Activated T-cell treated with anti-CD3 and anti-CD28 coated beads, Interleukin-2, amount 50 U/mL, for 72 hours (primary cell): Measurements from ENCODE around the gene TEPSIN. TPM values are rescaled to one million over a fixed set of nuclear protein-coding genes. Genes with fewer than 3 reads are reported as not detected.

Experiments used
- ATAC-seq, 2 donors: fragments of 150-1000 bp; cut with Tn5 transposase; replicated peaks in 1 of 2; 2 replicates each; pipeline ENCODE4 v1.10.0; 2021; ENCODE audit warnings: moderate library complexity in 2 of 2, mild to moderate bottlenecking in 1 of 2
- DNase-seq, 2 donors: peaks; one replicate each; pipeline ENCODE4 v3.0.0; 2021 to 2022; ENCODE audit warnings: mixed read lengths in 1 of 2
- H3K27ac Mint-ChIP-seq: one replicate; pipeline ENCODE4 v1.8.0; 2022; ENCODE audit warnings: mild to moderate bottlenecking, moderate library complexity, mixed read lengths
- H3K27me3 Mint-ChIP-seq: one replicate; pipeline ENCODE4 v1.8.0; 2022; ENCODE audit warnings: low read depth, mixed read lengths
- H3K36me3 Mint-ChIP-seq, 2 donors: one replicate each; pipeline ENCODE4 v1.8.0; 2022; ENCODE audit warnings: mixed read lengths in 2 of 2, mild to moderate bottlenecking in 1 of 2; ENCODE audit not compliant: insufficient read depth in 2 of 2
- H3K4me1 Mint-ChIP-seq: one replicate; pipeline ENCODE4 v1.8.0; 2022; ENCODE audit warnings: low read depth, mixed read lengths
- H3K4me3 Mint-ChIP-seq, 2 donors: one replicate each; pipeline ENCODE4 v1.8.0; 2022; ENCODE audit warnings: mild to moderate bottlenecking in 2 of 2, mixed read lengths in 2 of 2, moderate library complexity in 2 of 2
- H3K9me3 Mint-ChIP-seq, 2 donors: one replicate each; pipeline ENCODE4 v1.8.0; 2022; ENCODE audit warnings: mixed read lengths in 2 of 2
- total RNA-seq, 2 donors: library from RNA; stranded (reverse); gene quantifications; one replicate each; pipeline ENCODE4 v1.2.3, GENCODE V29; 2022

TEPSIN gene
- total RNA-seq, 2 donors from 2014 or later = 39.1 to 55.0 TPM

DNA sequence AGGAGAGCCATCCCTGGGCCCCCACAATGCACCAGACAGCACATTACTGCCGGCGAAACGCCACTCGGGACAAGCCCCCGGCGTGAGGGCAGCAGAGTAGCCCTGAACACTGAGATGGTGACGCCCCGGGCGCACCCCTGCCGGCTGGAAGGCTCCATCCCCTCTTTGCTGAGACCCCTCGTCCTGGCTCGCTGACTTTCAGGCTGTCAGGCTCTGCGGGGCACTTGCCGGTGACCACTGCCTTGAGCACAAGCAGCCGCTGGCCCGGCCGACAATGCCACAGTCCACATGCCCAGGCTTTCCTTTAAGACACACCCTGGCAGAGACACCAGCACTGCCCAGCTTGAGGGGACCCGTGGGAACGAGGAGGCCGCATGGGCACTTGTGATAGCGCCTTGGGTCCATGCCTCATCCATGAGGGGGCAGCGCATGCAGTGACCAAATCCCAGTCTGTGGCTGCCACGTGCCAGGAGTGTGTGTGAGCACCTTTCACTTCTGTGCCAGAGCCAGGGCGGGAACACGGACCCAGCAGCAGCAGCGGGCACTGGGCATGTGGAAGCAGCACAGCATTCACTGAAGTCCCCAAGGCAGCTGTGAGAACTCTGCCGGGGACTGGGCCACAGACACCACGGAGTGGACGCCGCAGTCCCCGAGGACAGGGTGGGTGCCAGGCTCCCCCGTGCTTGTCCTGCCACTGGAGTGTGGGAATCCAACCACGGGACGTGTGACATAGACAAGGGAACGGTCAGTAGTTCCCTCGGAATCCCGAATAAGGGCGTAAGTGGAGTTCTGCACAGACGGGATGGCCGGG, 24.7 kb upstream of the TEPSIN start:
- peaks cover 2 to 4% of the 10 kb centered on the region in 2 donors for H3K36me3 Mint-ChIP-seq
- ATAC-seq (no peak), DNase-seq (no peak)
- no peak overlapping the region for H3K4me3 Mint-ChIP-seq
- no peaks in the 10 kb centered on the region for H3K27me3 Mint-ChIP-seq
- no peak overlapping the region for H3K27ac Mint-ChIP-seq
- no peaks in the 10 kb centered on the region for H3K9me3 Mint-ChIP-seq
- H3K4me1 Mint-ChIP-seq = no peaks in the 10 kb centered on the region

DNA sequence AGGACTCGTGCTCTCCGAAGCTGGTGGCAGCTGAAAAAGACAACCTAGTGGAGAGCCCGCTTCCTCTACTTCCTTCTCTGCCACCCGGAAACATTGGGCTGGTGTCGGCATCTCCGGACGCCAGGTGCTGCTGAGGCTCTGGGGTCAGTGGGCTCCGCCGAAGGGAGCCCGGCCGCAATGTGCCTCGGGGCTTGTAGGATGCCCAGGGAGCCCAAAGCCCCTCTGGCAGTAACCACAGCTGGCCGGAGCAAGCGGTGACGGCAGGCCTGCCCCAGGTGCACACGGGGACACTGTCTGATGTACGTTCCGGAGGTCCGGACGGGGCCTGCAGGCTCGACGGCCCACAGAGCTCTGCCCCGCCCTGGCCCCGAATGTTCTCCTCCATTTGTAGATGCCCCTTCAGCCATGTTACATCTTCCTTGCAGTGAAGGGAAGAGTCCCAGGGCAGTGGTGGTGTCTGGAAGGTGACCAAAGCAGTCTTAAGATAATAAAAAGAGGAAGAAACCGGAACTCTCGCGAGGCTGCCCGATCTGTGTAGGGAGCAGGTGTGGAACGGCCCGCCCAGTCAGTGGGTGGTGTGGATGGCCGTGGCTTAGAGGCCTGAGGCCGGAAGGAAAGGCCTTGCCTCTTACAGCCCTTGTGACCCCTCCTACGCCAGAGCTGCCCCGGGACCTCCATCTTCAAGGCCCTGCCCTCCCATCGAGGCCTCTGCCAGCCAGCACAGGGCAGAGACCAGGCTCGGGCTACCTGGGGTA, 22.9 kb upstream of the TEPSIN start:
- peaks cover 2 to 4% of the 10 kb centered on the region in 2 donors for H3K36me3 Mint-ChIP-seq
- H3K27ac Mint-ChIP-seq = no peak overlapping the region
- no peak overlapping the region for H3K4me3 Mint-ChIP-seq
- H3K9me3 Mint-ChIP-seq = no peaks in the 10 kb centered on the region
- no peaks in the 10 kb centered on the region for H3K27me3 Mint-ChIP-seq
- H3K4me1 Mint-ChIP-seq = no peaks in the 10 kb centered on the region
- no peak for DNase-seq
- ATAC-seq = no peak

DNA sequence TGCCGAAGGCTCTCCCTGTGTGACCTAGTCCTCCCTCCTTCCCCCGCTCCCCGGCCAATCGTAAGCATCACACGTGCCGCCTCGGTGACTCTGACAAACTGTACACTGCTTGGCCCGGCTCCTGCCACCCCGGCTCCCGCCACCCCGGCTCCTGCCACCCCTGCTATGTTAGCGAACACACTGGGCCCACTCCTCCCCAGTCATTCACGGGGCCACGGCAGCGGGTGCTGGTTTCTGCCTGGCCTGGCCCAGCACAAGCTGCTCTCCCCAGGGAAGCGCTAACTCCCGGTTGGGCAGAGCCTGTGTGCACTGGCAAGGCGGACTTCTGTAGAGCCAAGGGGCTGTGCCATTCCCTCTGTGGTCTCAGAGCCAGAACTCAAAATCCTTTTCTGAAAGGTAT, 22.2 kb upstream of the TEPSIN start:
- H3K27ac Mint-ChIP-seq = no peak overlapping the region
- H3K9me3 Mint-ChIP-seq = no peaks in the 10 kb centered on the region
- H3K4me1 Mint-ChIP-seq = no peaks in the 10 kb centered on the region
- H3K27me3 Mint-ChIP-seq = no peaks in the 10 kb centered on the region
- H3K36me3 Mint-ChIP-seq = peaks cover 2 to 4% of the 10 kb centered on the region in 2 donors
- H3K4me3 Mint-ChIP-seq = no peak overlapping the region
- no peak for DNase-seq
- no peak for ATAC-seq

DNA sequence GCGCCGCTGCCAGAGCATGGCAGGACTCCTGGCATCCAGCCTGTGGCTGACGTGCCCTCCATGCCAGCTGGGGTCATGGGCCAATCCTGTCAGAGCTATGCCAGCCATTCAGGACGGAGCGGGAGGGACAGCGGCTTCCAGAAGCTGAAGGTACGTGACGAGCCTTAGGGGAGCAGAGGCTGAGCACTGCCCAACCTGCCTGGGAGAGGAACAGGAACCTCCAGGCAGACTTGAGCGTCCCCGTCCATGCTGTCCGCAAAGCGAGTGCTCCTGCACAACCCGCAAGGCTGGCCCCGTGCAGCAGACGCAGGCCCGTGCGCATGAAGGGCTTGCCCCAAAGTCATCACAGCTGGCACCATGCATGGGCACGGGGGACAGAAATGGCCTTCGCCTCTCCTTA, 21.8 kb upstream of the TEPSIN start:
- H3K27ac Mint-ChIP-seq = no peak overlapping the region
- no peaks in the 10 kb centered on the region for H3K9me3 Mint-ChIP-seq
- peaks cover 2% of the 10 kb centered on the region in 2 donors for H3K36me3 Mint-ChIP-seq

DNA sequence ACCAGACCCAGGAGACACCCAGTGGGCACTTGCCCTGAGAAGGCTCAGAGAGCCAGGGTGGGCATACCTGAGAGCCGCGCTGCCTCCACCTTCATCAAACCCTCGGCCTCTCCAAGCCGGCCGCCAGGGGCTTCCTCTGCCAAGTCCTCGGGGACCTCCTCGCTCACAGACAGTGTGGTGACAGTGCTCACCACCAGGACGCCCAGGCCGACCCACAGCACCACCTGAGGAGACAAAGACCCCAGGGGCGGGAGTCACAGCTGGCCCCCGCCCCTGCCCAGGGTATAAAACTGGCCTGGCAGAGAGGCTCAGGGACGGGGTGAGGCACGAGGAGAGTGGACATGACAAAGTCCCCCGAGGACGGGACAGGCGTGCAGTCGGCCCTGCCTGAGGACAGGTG, 21.3 kb upstream of the TEPSIN start:
- Mint-ChIP-seq H3K4me1 (no peaks in the 10 kb centered on the region), H3K9me3 (no peaks in the 10 kb centered on the region), H3K27me3 (no peaks in the 10 kb centered on the region), H3K27ac (no peak overlapping the region), H3K36me3 (no peaks in the 10 kb centered on the region), H3K4me3 (no peak overlapping the region)
- ATAC-seq (no peak), DNase-seq (no peak)

More for the DNA sequence above, 21.8 kb upstream of the TEPSIN start:
- ATAC-seq (no peak), DNase-seq (no peak)
- Mint-ChIP-seq H3K27me3 (no peaks in the 10 kb centered on the region), H3K4me1 (no peaks in the 10 kb centered on the region), H3K4me3 (no peak overlapping the region)

DNA sequence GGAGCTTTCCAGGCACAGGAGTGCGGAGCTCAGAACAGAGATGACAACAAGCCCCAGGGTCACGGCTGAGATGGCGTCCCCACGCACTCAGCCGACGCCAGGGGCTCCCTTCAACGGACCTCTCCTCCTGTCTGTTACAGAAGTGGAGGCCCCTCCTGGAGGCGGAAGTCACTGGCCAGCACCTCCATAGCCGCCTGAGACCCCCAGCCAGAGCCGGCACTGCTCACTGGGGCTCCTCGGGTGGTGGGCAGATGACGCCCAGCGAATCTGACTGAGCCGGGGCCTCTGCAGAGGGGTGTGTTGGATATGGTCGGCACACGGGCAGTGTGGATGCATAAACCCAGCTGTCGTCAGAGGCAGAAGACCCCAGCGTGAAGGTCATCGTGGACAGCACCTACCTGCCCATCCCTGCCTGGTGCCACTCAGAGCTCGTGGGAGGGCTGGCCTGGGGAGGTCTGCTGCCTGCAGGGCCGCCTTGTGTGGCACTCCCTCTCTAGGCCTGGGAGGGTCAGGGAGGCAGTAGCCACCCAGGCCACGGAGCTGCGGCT, 20.3 kb upstream of the TEPSIN start:
- no peak for DNase-seq
- H3K9me3 Mint-ChIP-seq = no peaks in the 10 kb centered on the region
- ATAC-seq = no peak
- H3K4me1 Mint-ChIP-seq = no peaks in the 10 kb centered on the region
- no peaks in the 10 kb centered on the region for H3K36me3 Mint-ChIP-seq
- no peak overlapping the region for H3K4me3 Mint-ChIP-seq
- no peaks in the 10 kb centered on the region for H3K27me3 Mint-ChIP-seq
- H3K27ac Mint-ChIP-seq = no peak overlapping the region

DNA sequence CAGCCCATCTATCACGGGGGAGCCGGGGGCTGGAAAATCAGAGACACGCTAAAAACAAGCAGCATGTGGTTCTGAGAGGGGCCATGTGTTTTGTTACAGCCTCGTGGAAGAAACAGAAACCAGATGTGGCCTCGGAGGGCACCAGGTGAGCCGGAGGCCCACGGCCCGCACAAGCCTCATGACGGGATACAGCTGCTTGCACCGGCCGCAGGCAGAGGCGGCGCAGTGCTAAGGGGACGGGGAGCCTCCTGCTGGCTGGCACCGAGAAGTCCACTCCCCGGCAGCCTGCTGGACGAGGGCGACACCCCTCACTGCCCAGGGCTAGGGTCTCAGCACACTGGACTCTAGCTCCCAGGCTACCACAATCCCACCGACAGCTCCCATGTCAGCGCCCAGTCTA, 19.4 kb upstream of the TEPSIN start:
- Mint-ChIP-seq H3K36me3 (peaks cover under 1 to 5% of the 10 kb centered on the region in 2 donors), H3K9me3 (no peaks in the 10 kb centered on the region), H3K4me3 (no peak overlapping the region), H3K27me3 (no peaks in the 10 kb centered on the region), H3K27ac (no peak overlapping the region), H3K4me1 (peaks cover 5% of the 10 kb centered on the region)
- DNase-seq (no peak), ATAC-seq (no peak)

DNA sequence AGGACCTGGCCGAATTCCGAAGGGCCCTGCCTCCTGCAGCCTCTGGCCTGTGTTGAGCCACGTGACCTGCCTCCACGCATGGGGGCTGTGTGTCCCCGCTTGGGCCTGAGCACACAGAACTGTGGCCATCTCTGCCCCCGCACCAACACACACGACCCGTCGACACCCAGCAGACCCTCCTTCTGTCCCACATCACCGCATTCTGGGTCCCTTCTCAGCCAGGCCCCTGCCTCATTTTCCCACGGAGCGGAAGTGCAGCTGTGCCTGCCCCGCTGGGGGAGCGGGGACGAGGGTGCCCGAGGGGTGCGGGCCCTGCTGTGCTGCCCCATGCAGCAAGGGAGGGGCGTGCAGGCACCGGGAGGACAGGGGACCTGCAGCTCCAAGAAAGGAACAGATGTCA, 18.7 kb upstream of the TEPSIN start:
- H3K4me3 Mint-ChIP-seq = no peak overlapping the region
- peaks cover 8% of the 10 kb centered on the region for H3K4me1 Mint-ChIP-seq
- H3K27ac Mint-ChIP-seq = no peak overlapping the region
- DNase-seq (no peak), ATAC-seq (no peak)
- H3K36me3 Mint-ChIP-seq = peaks cover 2 to 6% of the 10 kb centered on the region in 2 donors
- no peaks in the 10 kb centered on the region for H3K27me3 Mint-ChIP-seq
- H3K9me3 Mint-ChIP-seq = no peaks in the 10 kb centered on the region

DNA sequence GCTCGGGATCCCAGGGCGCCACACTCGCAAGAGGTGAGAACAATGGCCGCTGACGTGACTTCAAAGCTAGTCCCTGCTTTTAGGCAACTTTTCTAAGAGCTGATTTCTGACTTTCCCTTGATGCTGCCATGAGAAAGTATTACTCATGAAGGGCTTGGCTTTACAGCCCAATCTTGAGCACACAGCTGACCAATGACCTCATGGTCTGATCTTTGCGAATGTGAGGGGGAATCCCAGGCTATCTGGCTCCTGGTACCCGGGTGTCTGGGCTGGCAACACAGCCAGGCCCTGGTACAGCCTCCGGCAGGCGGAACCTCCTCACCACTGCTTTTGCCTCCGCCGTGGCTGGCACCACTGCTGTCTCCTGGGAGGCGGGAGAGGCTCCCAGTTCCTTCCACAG, 17.8 kb upstream of the TEPSIN start:
- Mint-ChIP-seq H3K9me3 (no peaks in the 10 kb centered on the region), H3K36me3 (peaks cover 5 to 6% of the 10 kb centered on the region in 2 donors), H3K4me1 (peaks cover 8% of the 10 kb centered on the region), H3K27me3 (no peaks in the 10 kb centered on the region), H3K27ac (no peak overlapping the region), H3K4me3 (no peak overlapping the region)
- DNase-seq (no peak), ATAC-seq (no peak)

DNA sequence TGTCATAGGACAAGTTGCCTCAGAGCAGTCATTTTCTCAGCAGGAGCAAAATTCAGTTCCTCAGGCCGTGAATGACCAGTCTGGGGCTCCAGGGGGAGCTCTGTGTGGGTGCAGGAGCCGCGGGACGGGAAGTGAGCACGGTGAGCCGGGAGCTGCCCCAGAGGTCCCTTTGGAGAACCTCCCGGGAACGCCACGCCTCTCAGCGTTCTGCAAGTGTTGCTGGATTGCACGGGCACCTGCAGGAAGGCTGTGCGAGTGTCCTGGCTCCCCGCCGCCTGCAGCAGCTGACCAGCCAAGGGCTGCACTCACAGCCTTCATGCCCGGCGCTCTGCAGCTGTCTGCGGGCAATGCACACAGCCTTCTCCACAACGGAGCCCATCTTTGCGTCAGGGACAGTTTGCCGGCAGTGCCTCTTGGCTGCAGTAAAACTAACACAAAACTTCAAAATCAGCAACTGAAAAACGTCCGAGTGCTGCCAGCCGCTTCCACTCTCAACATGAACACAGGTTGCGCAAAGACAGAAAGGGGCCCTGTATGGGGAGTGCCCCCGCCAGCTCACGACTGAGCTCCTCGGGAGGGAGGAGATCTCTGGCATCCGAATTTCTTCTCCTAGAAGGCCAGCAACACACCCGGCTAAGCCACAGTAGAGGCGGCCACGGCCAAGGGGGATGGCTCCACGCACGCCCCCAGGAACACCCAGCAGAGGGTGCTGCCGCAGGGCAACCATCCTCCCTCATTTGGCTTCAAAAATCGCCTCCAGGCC, 16.3 kb upstream of the TEPSIN start:
- peaks cover 5 to 6% of the 10 kb centered on the region in 2 donors for H3K36me3 Mint-ChIP-seq
- peaks cover 8% of the 10 kb centered on the region for H3K4me1 Mint-ChIP-seq
- DNase-seq (no peak), ATAC-seq (no peak)
- no peaks in the 10 kb centered on the region for H3K27me3 Mint-ChIP-seq
- no peak overlapping the region for H3K4me3 Mint-ChIP-seq
- H3K9me3 Mint-ChIP-seq = no peaks in the 10 kb centered on the region
- H3K27ac Mint-ChIP-seq = no peak overlapping the region

DNA sequence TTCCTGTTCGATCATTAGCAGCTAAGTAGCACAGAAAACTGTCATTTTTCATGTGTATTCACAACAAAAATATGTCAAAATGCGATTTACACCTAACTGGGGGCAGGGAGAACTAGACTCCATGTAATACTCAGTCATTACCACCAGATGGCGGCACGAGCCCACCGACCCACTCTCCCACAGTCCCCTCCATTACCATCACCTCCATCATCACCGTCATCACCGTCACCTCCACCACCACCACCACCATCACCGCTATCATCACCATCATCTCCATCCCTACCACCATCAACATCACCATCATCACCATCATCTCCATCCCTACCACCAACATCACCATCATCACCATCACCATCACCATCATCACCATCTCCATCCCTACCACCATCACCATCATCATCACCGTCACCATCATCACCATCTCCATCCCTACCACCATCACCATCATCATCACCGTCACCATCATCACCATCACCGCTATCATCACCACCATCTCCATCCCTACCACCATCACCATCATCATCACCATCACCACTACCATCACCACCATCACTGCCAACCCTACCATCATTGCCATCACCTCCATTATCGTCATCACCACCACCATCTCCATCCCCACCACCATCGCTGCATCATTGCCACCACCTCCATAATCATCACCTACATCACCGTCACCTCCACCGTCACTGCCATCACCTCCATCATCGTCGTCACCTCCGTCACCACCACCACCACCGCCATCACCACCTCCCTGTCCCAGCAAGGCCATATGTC, 14.7 kb upstream of the TEPSIN start:
- DNase-seq (peak; percentile 54 to 65), ATAC-seq (peak; percentile 59 to 66)
- Mint-ChIP-seq H3K4me3 (no peak overlapping the region), H3K36me3 (peaks cover 5 to 6% of the 10 kb centered on the region in 2 donors), H3K4me1 (peaks cover 8% of the 10 kb centered on the region), H3K27ac (no peak overlapping the region), H3K27me3 (no peaks in the 10 kb centered on the region), H3K9me3 (no peaks in the 10 kb centered on the region)

DNA sequence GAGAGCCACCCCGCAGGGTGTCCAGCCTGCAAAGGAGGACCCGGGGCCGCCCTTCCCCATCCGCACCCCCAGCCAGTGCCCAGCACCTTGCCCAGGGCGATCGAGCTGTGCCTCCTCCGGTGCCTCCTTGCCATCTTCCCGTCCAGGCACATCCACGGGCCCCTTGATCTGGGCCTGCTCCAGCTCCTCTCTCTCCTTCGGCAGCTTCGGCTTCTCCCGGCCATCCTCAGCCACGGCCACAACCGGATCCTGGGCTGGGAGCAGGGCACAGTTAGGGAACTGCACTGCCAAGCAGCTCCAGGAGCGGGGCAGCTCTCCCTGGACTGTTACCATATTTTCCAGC, 14.1 kb upstream of the TEPSIN start:
- no peak overlapping the region for H3K4me3 Mint-ChIP-seq
- peaks cover 5 to 6% of the 10 kb centered on the region in 2 donors for H3K36me3 Mint-ChIP-seq
- DNase-seq (no peak), ATAC-seq (peak in 1 of 2 donors; percentile 9)
- no peaks in the 10 kb centered on the region for H3K27me3 Mint-ChIP-seq
- no peak overlapping the region for H3K27ac Mint-ChIP-seq
- H3K9me3 Mint-ChIP-seq = no peaks in the 10 kb centered on the region
- peaks cover 8% of the 10 kb centered on the region for H3K4me1 Mint-ChIP-seq
